Measurements from ENCODE around the gene LGALS3. TPM values are rescaled to one million over a fixed set of nuclear protein-coding genes. Genes with fewer than 3 reads are reported as not detected.

Gene LGALS3
- total RNA-seq, 1 experiment from 2014 or later, result 1.6 TPM

DNA sequence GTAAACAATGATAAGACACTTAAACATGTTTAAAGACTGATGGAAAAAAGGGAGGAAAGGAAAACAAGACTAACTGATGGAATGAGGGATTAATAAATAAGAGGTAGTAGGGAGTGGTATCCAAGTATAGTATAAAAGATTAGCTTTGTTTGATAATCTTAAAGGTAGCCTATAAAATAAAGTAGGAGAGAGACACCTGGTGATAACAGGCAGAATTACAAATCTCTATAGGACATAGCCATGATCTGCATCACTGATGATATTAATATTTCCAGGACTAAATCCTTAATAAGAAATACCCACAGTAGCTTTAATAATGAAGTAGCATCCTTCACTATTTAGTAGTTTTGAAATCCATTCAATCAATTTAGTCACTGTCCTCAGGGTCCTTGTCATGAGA is 31.9 kb downstream of the LGALS3 start:
- Histone ChIP-seq H3K4me3 (ENCODE audit: insufficient read depth, low read depth, low read length) (no peak overlapping the region), H3K27me3 (ENCODE audit: control insufficient read depth, insufficient read depth, low read length) (no peaks in the 10 kb centered on the region), H3K36me3 (replicated peaks; ENCODE audit: control insufficient read depth, insufficient read depth, low read length) (peaks cover 18% of the 10 kb centered on the region)
- peak; percentile 15 for DNase-seq

- DNase-seq, result no peak
- Histone ChIP-seq H3K36me3 (replicated peaks; ENCODE audit: control insufficient read depth, insufficient read depth, low read length) (peaks cover 18% of the 10 kb centered on the region), H3K27me3 (ENCODE audit: control insufficient read depth, insufficient read depth, low read length) (no peaks in the 10 kb centered on the region), H3K4me3 (ENCODE audit: insufficient read depth, low read depth, low read length) (no peak overlapping the region)
Measured at GRCh38 chr14:55170526-55170925, 41.5 kb downstream of the LGALS3 start.

DNA sequence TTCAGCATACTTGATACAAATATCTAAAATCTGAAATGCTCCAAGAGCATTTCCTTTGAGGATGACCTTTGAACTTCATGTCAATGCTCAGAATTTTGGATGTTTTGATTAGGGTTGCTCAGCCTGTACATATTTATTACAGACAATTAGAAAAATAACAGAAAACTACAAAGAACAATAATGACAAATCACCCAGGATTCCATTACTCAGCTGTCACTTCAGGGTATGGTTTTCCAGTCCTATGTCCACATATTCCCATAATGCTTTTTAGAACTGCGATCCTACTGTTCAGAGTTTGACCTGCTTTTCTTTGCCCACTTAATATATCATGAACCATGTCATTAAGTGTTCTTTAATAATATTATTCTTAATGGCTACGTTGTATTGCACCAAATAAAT is 51.0 kb downstream of the LGALS3 start:
- peaks cover 35% of the 10 kb centered on the region for H3K36me3 ChIP-seq (replicated peaks; ENCODE audit: control insufficient read depth, insufficient read depth, low read length)
- no peak for DNase-seq
- H3K27me3 ChIP-seq (ENCODE audit: control insufficient read depth, insufficient read depth, low read length), result no peaks in the 10 kb centered on the region
- no peak overlapping the region for H3K4me3 ChIP-seq (ENCODE audit: insufficient read depth, low read depth, low read length)

DNA sequence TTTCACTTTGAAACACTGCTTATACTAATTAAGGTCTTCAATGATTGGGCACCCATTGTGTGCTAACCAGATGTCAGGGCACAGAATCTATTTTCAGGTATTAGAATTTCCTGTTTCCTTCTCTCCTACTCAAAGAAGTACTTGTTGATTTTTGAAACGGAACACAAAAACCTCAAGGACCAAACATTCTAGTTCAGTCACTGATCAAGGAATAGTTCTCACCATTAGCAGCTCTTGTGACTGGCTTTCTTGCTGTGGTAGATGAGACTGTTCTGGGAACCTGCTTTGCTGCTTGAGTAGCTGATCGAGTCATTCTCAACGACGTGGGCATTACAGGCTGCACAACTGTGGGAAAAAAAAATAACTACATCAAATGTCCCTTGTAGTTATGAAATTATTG is 51.4 kb downstream of the LGALS3 start:
- DNase-seq, result no peak
- H3K27me3 ChIP-seq (ENCODE audit: control insufficient read depth, insufficient read depth, low read length), result no peaks in the 10 kb centered on the region
- H3K4me3 ChIP-seq (ENCODE audit: insufficient read depth, low read depth, low read length), result no peak overlapping the region
- peaks cover 32% of the 10 kb centered on the region for H3K36me3 ChIP-seq (replicated peaks; ENCODE audit: control insufficient read depth, insufficient read depth, low read length)

GRCh38 chr14:55188686-55189295 is 59.7 kb downstream of the LGALS3 start:
- H3K4me3 ChIP-seq (ENCODE audit: insufficient read depth, low read depth, low read length), result no peak overlapping the region
- peaks cover 2% of the 10 kb centered on the region for H3K36me3 ChIP-seq (replicated peaks; ENCODE audit: control insufficient read depth, insufficient read depth, low read length)
- DNase-seq, result no peak
- no peaks in the 10 kb centered on the region for H3K27me3 ChIP-seq (ENCODE audit: control insufficient read depth, insufficient read depth, low read length)

DNA sequence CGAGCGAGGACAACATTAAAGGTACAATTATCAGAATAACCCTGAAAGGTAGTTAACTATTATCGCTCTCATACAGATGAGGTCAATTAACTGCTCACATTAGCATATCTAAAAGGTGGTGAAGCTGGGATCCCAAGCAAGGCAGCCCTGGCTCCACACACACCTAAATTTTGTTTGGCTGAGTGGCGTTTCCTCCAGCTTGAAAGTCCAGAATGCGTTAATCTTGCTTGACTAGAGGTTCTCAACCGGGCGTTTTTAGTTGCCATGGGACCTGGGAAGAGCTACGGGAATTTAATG is 61.8 kb downstream of the LGALS3 start:
- Histone ChIP-seq H3K4me3 (ENCODE audit: insufficient read depth, low read depth, low read length) (peak overlapping the region; percentile 84), H3K36me3 (replicated peaks; ENCODE audit: control insufficient read depth, insufficient read depth, low read length) (no peaks in the 10 kb centered on the region; the same call in 1 of the 2 replicates), H3K27me3 (ENCODE audit: control insufficient read depth, insufficient read depth, low read length) (no peaks in the 10 kb centered on the region)
- peak; percentile 11 for DNase-seq

DNA sequence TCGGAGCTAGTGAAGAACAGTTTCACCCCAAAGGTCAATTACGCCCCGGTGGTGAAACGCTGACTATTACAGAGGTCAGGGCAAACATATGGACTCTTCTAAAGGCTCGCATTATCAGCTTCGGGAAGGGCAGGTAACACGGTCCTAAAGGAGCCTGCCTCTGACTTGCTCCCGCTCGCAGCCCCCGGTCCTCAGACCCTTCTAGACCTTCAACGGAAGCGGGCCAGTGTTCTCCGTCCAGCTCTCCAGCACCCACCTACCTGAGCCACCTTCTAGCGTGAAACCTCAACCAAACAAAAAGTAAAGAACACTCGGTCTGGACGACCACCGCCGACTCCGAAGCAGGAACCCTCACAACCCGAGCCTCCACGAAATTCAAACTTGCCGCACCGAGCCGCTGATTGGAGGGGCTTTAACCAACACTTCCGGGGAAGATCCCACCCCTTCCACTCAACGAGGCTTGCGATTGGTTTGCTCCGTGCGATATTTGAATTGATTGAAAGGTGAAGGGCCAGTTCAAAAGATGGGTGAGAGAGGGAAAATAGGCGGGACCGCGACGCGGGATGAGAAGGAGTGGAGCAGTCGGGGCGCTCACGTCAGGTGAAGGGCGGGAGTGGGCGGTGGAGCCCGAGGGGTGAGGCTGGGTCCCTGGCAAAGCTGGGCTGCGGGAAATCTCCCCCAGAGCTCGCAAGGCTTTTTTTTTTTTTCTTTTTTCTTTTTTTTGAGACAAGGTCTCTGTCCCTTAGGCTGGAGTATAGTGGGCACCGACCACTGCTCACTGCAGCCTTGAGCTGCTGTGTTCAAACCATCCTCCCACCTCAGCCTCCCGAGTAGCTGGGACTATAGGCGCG is 62.4 kb downstream of the LGALS3 start, which contains the start of gene DLGAP5:
Gene DLGAP5, minus strand, starts transcription at position 383 of the 851 bp plus-strand sequence. CDS start 2,406 bp downstream, outside the sequence.
- H3K36me3 ChIP-seq (replicated peaks; ENCODE audit: control insufficient read depth, insufficient read depth, low read length), result no peaks in the 10 kb centered on the region; the same call in 1 of the 2 replicates

GRCh38 chr14:55192054-55192621 is 63.1 kb downstream of the LGALS3 start:
- DNase-seq, result no peak
- Histone ChIP-seq H3K4me3 (ENCODE audit: insufficient read depth, low read depth, low read length) (peak overlapping the region; percentile 35), H3K36me3 (replicated peaks; ENCODE audit: control insufficient read depth, insufficient read depth, low read length) (no peaks in the 10 kb centered on the region), H3K27me3 (ENCODE audit: control insufficient read depth, insufficient read depth, low read length) (no peaks in the 10 kb centered on the region)

More for the DNA sequence above, 62.4 kb downstream of the LGALS3 start, which contains the start of gene DLGAP5:
- H3K27me3 ChIP-seq (ENCODE audit: control insufficient read depth, insufficient read depth, low read length), result no peaks in the 10 kb centered on the region
- H3K4me3 ChIP-seq (ENCODE audit: insufficient read depth, low read depth, low read length), result peak within 1 kb of the TSS; percentile 84
- DNase-seq, result peak; percentile 87

- H3K36me3 ChIP-seq (replicated peaks; ENCODE audit: control insufficient read depth, insufficient read depth, low read length), result no peaks in the 10 kb centered on the region
- DNase-seq, result no peak
- no peak overlapping the region for H3K4me3 ChIP-seq (ENCODE audit: insufficient read depth, low read depth, low read length)
- H3K27me3 ChIP-seq (ENCODE audit: control insufficient read depth, insufficient read depth, low read length), result no peaks in the 10 kb centered on the region
Measured at GRCh38 chr14:55194656-55195355, 65.8 kb downstream of the LGALS3 start.

Other genes with a start within 250 kb of the LGALS3 start
- 5.5 and 12.1 TPM in 2 replicates for gene GCH1, start 226.4 kb upstream of the LGALS3 start, total RNA-seq (2014; rRNA removed; shearing (Covaris generic))
- gene WDHD1, start 102.2 kb upstream of the LGALS3 start, total RNA-seq (2014; rRNA removed; shearing (Covaris generic)), result 39.4 and 70.4 TPM in 2 replicates
- gene SOCS4, start 102.0 kb upstream of the LGALS3 start, total RNA-seq (2014; rRNA removed; shearing (Covaris generic)), result 7.7 and 9.8 TPM in 2 replicates
- 45.7 and 51.0 TPM in 2 replicates for gene MAPK1IP1L, start 77.6 kb upstream of the LGALS3 start, total RNA-seq (2014; rRNA removed; shearing (Covaris generic))
- 102 and 147 TPM in 2 replicates for gene DLGAP5, start 62.3 kb downstream of the LGALS3 start, total RNA-seq (2014; rRNA removed; shearing (Covaris generic))
- gene FBXO34, start 142.2 kb downstream of the LGALS3 start, total RNA-seq (2014; rRNA removed; shearing (Covaris generic)), result 13.8 and 16.6 TPM in 2 replicates